HL-60 (cell line): ENCODE data around the gene KRTAP10-8.

ENCODE experiments used
- CTCF ChIP-seq: IDR thresholded peaks from one replicate; pipeline ENCODE4 v1.5.1; 2011; ENCODE audit warnings: low read length, control low read depth, inconsistent platforms; ENCODE audit not compliant: insufficient read depth
- POLR2AphosphoS5 ChIP-seq: IDR thresholded peaks from 2 replicates; pipeline ENCODE4 v1.6.1; 2012; ENCODE audit warnings: low read depth

- no peak for TF ChIP-seq CTCF
- no peak for TF ChIP-seq POLR2AphosphoS5
Observed at GRCh38 chr21:44574457-44575306, 37.2 kb upstream of the KRTAP10-8 start.
